ENCODE data around the gene GLB1L3.
A peak's percentile ranks its signal among the peaks of the same experiment; 100 is the strongest.
"Not testable (repeated sequence)": the region's sequence is repeated elsewhere in the genome, so short reads cannot be mapped to it uniquely, and the experiment has no call there.

The GLB1L3 gene

GRCh38 chr11:134252346-134253187, 23.6 kb upstream of the GLB1L3 start:
- DNase-seq: peak; percentile 83 to 85

GRCh38 chr11:134253188-134253993, 22.8 kb upstream of the GLB1L3 start, which contains the start of the genes ACAD8 and THYN1:
Gene ACAD8, plus strand, starts transcription at chr11:134253568. Its CDS starts 33 bp downstream, at chr11:134253601.
Gene THYN1, minus strand, starts transcription at chr11:134253352. Its CDS starts 470 bp downstream, at chr11:134252882.
- DNase-seq: peak; percentile 95 to 97

- DNase-seq: no peak
Observed at GRCh38 chr11:134254433-134255183, 21.6 kb upstream of the GLB1L3 start.

GRCh38 chr11:134255184-134255561, 21.0 kb upstream of the GLB1L3 start:
- not testable (repeated sequence) for DNase-seq

- no peak for DNase-seq
Observed at GRCh38 chr11:134257101-134257500, 19.1 kb upstream of the GLB1L3 start.

- DNase-seq: no peak
Observed at GRCh38 chr11:134258577-134258976, 17.6 kb upstream of the GLB1L3 start.

GRCh38 chr11:134260503-134260902, 15.7 kb upstream of the GLB1L3 start:
- peak; percentile 56 to 68 for DNase-seq

- no peak for DNase-seq
Observed at GRCh38 chr11:134260983-134261382, 15.2 kb upstream of the GLB1L3 start.

GRCh38 chr11:134261626-134262488, 14.3 kb upstream of the GLB1L3 start:
- peak; percentile 36 to 49 for DNase-seq

- DNase-seq: no peak
Observed at GRCh38 chr11:134264966-134265764, 11.0 kb upstream of the GLB1L3 start.

- DNase-seq: no peak
Observed at GRCh38 chr11:134266440-134266839, 9.7 kb upstream of the GLB1L3 start.

- no peak for DNase-seq
Observed at GRCh38 chr11:134266841-134267251, 9.3 kb upstream of the GLB1L3 start.

GRCh38 chr11:134267461-134267860, 8.7 kb upstream of the GLB1L3 start:
- no peak for DNase-seq

- no peak for DNase-seq
Observed at GRCh38 chr11:134267966-134268365, 8.2 kb upstream of the GLB1L3 start.

- DNase-seq: no peak
Observed at GRCh38 chr11:134270250-134270714, 5.9 kb upstream of the GLB1L3 start.

- no peak for DNase-seq
Observed at GRCh38 chr11:134271978-134272377, 4.2 kb upstream of the GLB1L3 start.

- DNase-seq: no peak
Observed at GRCh38 chr11:134272381-134273316, 3.5 kb upstream of the GLB1L3 start.

- no peak for DNase-seq
Observed at GRCh38 chr11:134273317-134273712, 2.9 kb upstream of the GLB1L3 start.

GRCh38 chr11:134275188-134275533, 1.0 kb upstream of the GLB1L3 start:
- DNase-seq: no peak
